ENCODE results near the gene ROR1.
A peak's percentile ranks its signal among the peaks of the same experiment; 100 is the strongest.

ROR1 gene

DNA sequence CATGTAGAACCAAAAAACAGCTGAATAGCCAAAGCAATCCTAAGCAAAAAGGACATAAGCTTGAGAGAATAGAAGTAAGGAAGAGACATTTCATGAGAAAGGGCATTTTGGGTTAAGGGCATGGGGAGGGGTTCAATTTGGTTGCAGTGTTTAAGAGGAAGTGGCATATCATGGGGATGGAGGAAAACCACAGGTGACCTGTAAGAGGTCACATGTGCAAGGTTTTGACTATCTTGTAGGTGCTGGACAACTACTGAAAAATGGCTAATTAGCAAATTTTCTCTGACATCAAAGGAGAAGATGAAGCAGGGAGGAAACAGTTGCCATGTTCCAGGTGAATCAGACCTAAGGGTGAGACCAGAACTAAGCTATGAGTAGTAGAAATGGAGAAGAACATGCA is 31.3 kb upstream of the ROR1 start:
- H3K4me1 ChIP-seq (ENCODE audit: control insufficient read depth, insufficient read depth, low read length, poor library complexity, severe bottlenecking): peaks cover 13% of the 10 kb centered on the region
- H3K27ac ChIP-seq (ENCODE audit: low read depth, low read length, severe bottlenecking): no peak overlapping the region
- no peak overlapping the region for H3K4me3 ChIP-seq (ENCODE audit: extremely low read depth, insufficient read depth, low read length, poor library complexity, severe bottlenecking)
- H3K36me3 ChIP-seq (ENCODE audit: control insufficient read depth, insufficient read depth, low read length): no peaks in the 10 kb centered on the region
- no peaks in the 10 kb centered on the region for H3K9me3 ChIP-seq (ENCODE audit: control insufficient read depth, low read length)

GRCh38 chr1:63743781-63744180 is 30.0 kb upstream of the ROR1 start:
- peaks cover 13% of the 10 kb centered on the region for H3K4me1 ChIP-seq (ENCODE audit: control insufficient read depth, insufficient read depth, low read length, poor library complexity, severe bottlenecking)
- H3K9me3 ChIP-seq (ENCODE audit: control insufficient read depth, low read length): no peaks in the 10 kb centered on the region
- H3K4me3 ChIP-seq (ENCODE audit: extremely low read depth, insufficient read depth, low read length, poor library complexity, severe bottlenecking): no peak overlapping the region
- no peak overlapping the region for H3K27ac ChIP-seq (ENCODE audit: low read depth, low read length, severe bottlenecking)
- no peaks in the 10 kb centered on the region for H3K36me3 ChIP-seq (ENCODE audit: control insufficient read depth, insufficient read depth, low read length)

- Histone ChIP-seq H3K27ac (ENCODE audit: low read depth, low read length, severe bottlenecking) (peak overlapping the region; percentile 76), H3K4me1 (ENCODE audit: control insufficient read depth, insufficient read depth, low read length, poor library complexity, severe bottlenecking) (peaks cover 13% of the 10 kb centered on the region), H3K36me3 (ENCODE audit: control insufficient read depth, insufficient read depth, low read length) (no peaks in the 10 kb centered on the region), H3K4me3 (ENCODE audit: extremely low read depth, insufficient read depth, low read length, poor library complexity, severe bottlenecking) (no peak overlapping the region), H3K9me3 (ENCODE audit: control insufficient read depth, low read length) (no peaks in the 10 kb centered on the region)
- WGBS, 2 experiments (ENCODE audit: insufficient coverage in 2 of 2): 55 to 71% methylated on average over 9 to 11 of the region's 12 CpGs
Observed at GRCh38 chr1:63746129-63746864, 27.5 kb upstream of the ROR1 start.

- Histone ChIP-seq H3K4me3 (ENCODE audit: extremely low read depth, insufficient read depth, low read length, poor library complexity, severe bottlenecking) (no peak overlapping the region), H3K27ac (ENCODE audit: low read depth, low read length, severe bottlenecking) (no peak overlapping the region), H3K36me3 (ENCODE audit: control insufficient read depth, insufficient read depth, low read length) (no peaks in the 10 kb centered on the region), H3K9me3 (ENCODE audit: control insufficient read depth, low read length) (no peaks in the 10 kb centered on the region), H3K4me1 (ENCODE audit: control insufficient read depth, insufficient read depth, low read length, poor library complexity, severe bottlenecking) (peaks cover 13% of the 10 kb centered on the region)
- 81 to 95% methylated on average over 5 to 6 of the region's 6 CpGs for WGBS, 2 experiments (ENCODE audit: insufficient coverage in 2 of 2)
Observed at GRCh38 chr1:63747445-63747844, 26.4 kb upstream of the ROR1 start.

- no peak overlapping the region for H3K27ac ChIP-seq (ENCODE audit: low read depth, low read length, severe bottlenecking)
- H3K4me3 ChIP-seq (ENCODE audit: extremely low read depth, insufficient read depth, low read length, poor library complexity, severe bottlenecking): no peak overlapping the region
- H3K4me1 ChIP-seq (ENCODE audit: control insufficient read depth, insufficient read depth, low read length, poor library complexity, severe bottlenecking): peaks cover 13% of the 10 kb centered on the region
- no peaks in the 10 kb centered on the region for H3K36me3 ChIP-seq (ENCODE audit: control insufficient read depth, insufficient read depth, low read length)
- 79 to 94% methylated on average over 2 to 3 of the region's 4 CpGs for WGBS, 2 experiments (ENCODE audit: insufficient coverage in 2 of 2)
- H3K9me3 ChIP-seq (ENCODE audit: control insufficient read depth, low read length): no peaks in the 10 kb centered on the region
Observed at GRCh38 chr1:63748046-63748580, 25.7 kb upstream of the ROR1 start.

- peaks cover 13% of the 10 kb centered on the region for H3K4me1 ChIP-seq (ENCODE audit: control insufficient read depth, insufficient read depth, low read length, poor library complexity, severe bottlenecking)
- 94 to 97% methylated on average over 2 to 3 of the region's 5 CpGs for WGBS, 2 experiments (ENCODE audit: insufficient coverage in 2 of 2)
- H3K4me3 ChIP-seq (ENCODE audit: extremely low read depth, insufficient read depth, low read length, poor library complexity, severe bottlenecking): no peak overlapping the region
- no peaks in the 10 kb centered on the region for H3K9me3 ChIP-seq (ENCODE audit: control insufficient read depth, low read length)
- H3K27ac ChIP-seq (ENCODE audit: low read depth, low read length, severe bottlenecking): no peak overlapping the region
- H3K36me3 ChIP-seq (ENCODE audit: control insufficient read depth, insufficient read depth, low read length): no peaks in the 10 kb centered on the region
Observed at GRCh38 chr1:63748641-63749040, 25.2 kb upstream of the ROR1 start.

DNA sequence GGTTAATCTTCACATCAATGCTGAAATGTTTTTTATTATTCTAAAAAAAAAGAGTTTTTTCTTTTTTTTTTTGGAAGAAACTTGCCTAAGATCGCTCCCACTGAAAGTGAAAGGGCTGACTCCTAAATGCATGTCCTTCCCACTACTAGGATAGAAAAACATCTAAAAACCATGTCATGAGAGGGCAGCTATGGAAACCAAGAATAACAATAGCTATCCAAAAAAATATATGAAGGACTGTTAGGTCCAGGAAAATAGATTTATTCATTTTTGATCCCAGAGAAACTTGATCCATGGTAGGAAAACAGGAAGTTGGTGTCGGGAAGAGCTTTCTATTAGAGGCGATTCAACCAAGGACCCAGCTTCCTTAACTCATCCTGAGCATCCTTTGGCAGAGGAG is 23.1 kb upstream of the ROR1 start:
- H3K9me3 ChIP-seq (ENCODE audit: control insufficient read depth, low read length): no peaks in the 10 kb centered on the region
- peaks cover 13% of the 10 kb centered on the region for H3K4me1 ChIP-seq (ENCODE audit: control insufficient read depth, insufficient read depth, low read length, poor library complexity, severe bottlenecking)
- H3K27ac ChIP-seq (ENCODE audit: low read depth, low read length, severe bottlenecking): no peak overlapping the region
- no peak overlapping the region for H3K4me3 ChIP-seq (ENCODE audit: extremely low read depth, insufficient read depth, low read length, poor library complexity, severe bottlenecking)
- H3K36me3 ChIP-seq (ENCODE audit: control insufficient read depth, insufficient read depth, low read length): no peaks in the 10 kb centered on the region
- WGBS, 2 experiments (ENCODE audit: insufficient coverage in 2 of 2): 90 to 100% methylated on average over 2 of the region's 3 CpGs

- WGBS, 2 experiments (ENCODE audit: insufficient coverage in 2 of 2): 60 to 85% methylated on average over 1 of the region's 1 CpG
Observed at GRCh38 chr1:63752176-63752575, 21.6 kb upstream of the ROR1 start.

GRCh38 chr1:63753591-63753990 is 20.2 kb upstream of the ROR1 start:
- Histone ChIP-seq H3K36me3 (ENCODE audit: control insufficient read depth, insufficient read depth, low read length) (no peaks in the 10 kb centered on the region), H3K4me3 (ENCODE audit: extremely low read depth, insufficient read depth, low read length, poor library complexity, severe bottlenecking) (no peak overlapping the region), H3K4me1 (ENCODE audit: control insufficient read depth, insufficient read depth, low read length, poor library complexity, severe bottlenecking) (peaks cover 15% of the 10 kb centered on the region), H3K27ac (ENCODE audit: low read depth, low read length, severe bottlenecking) (no peak overlapping the region), H3K9me3 (ENCODE audit: control insufficient read depth, low read length) (no peaks in the 10 kb centered on the region)
- WGBS, 2 experiments (ENCODE audit: insufficient coverage in 2 of 2): 89 to 100% methylated on average over 1 to 3 of the region's 6 CpGs

More at GRCh38 chr1:63752176-63752575, 21.6 kb upstream of the ROR1 start:
- Histone ChIP-seq H3K4me3 (ENCODE audit: extremely low read depth, insufficient read depth, low read length, poor library complexity, severe bottlenecking) (no peak overlapping the region), H3K9me3 (ENCODE audit: control insufficient read depth, low read length) (no peaks in the 10 kb centered on the region), H3K36me3 (ENCODE audit: control insufficient read depth, insufficient read depth, low read length) (no peaks in the 10 kb centered on the region), H3K27ac (ENCODE audit: low read depth, low read length, severe bottlenecking) (no peak overlapping the region), H3K4me1 (ENCODE audit: control insufficient read depth, insufficient read depth, low read length, poor library complexity, severe bottlenecking) (peaks cover 8% of the 10 kb centered on the region)

GRCh38 chr1:63756839-63757238 is 17.0 kb upstream of the ROR1 start:
- H3K4me3 ChIP-seq (ENCODE audit: extremely low read depth, insufficient read depth, low read length, poor library complexity, severe bottlenecking): no peak overlapping the region
- H3K36me3 ChIP-seq (ENCODE audit: control insufficient read depth, insufficient read depth, low read length): no peaks in the 10 kb centered on the region
- peaks cover 15% of the 10 kb centered on the region for H3K4me1 ChIP-seq (ENCODE audit: control insufficient read depth, insufficient read depth, low read length, poor library complexity, severe bottlenecking)
- H3K27ac ChIP-seq (ENCODE audit: low read depth, low read length, severe bottlenecking): peak overlapping the region; percentile 70
- H3K9me3 ChIP-seq (ENCODE audit: control insufficient read depth, low read length): no peaks in the 10 kb centered on the region

DNA sequence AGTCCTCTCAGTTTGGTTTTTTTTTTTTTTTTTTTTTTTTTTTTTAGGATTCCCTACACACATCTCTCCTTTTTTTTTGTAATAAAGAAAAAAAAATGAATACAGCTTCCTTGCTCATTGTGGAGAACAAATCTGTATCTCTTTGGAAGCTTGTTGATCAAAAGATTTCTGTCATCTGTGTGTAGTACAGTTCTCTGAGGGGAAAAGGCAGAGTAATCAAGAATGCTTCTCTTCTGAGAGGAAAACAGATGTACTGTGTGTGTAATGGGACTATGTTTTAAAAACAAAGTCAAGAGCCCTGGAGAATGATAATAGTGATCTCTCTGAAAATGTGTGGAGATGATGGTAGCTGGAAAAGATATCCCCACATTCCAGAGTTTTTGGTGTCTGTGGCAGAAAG is 16.5 kb upstream of the ROR1 start:
- Histone ChIP-seq H3K27ac (ENCODE audit: low read depth, low read length, severe bottlenecking) (peak overlapping the region; percentile 70), H3K36me3 (ENCODE audit: control insufficient read depth, insufficient read depth, low read length) (no peaks in the 10 kb centered on the region), H3K4me3 (ENCODE audit: extremely low read depth, insufficient read depth, low read length, poor library complexity, severe bottlenecking) (no peak overlapping the region), H3K4me1 (ENCODE audit: control insufficient read depth, insufficient read depth, low read length, poor library complexity, severe bottlenecking) (peaks cover 15% of the 10 kb centered on the region), H3K9me3 (ENCODE audit: control insufficient read depth, low read length) (no peaks in the 10 kb centered on the region)

Data from mesodermal cell (in vitro differentiated cells).